Stimulated activated naive CD4-positive, alpha-beta T cell (primary cell): ENCODE measurements around the gene ENGASE.

ENCODE experiments used
- DNase-seq, 6 experiments: peaks; one replicate each; lab custom pipeline; 2025; lab: John Stamatoyannopoulos, UW

ENGASE gene

GRCh38 chr17:79091226-79091670 is 16.6 kb downstream of the ENGASE start:
- no peak for DNase-seq

GRCh38 chr17:79092567-79092966 is 17.9 kb downstream of the ENGASE start:
- DNase-seq = no peak

GRCh38 chr17:79093270-79093669 is 18.6 kb downstream of the ENGASE start:
- no peak for DNase-seq

- no peak for DNase-seq
These were observed 19.6 kb downstream of the ENGASE start for GRCh38 chr17:79094261-79094660.

DNA sequence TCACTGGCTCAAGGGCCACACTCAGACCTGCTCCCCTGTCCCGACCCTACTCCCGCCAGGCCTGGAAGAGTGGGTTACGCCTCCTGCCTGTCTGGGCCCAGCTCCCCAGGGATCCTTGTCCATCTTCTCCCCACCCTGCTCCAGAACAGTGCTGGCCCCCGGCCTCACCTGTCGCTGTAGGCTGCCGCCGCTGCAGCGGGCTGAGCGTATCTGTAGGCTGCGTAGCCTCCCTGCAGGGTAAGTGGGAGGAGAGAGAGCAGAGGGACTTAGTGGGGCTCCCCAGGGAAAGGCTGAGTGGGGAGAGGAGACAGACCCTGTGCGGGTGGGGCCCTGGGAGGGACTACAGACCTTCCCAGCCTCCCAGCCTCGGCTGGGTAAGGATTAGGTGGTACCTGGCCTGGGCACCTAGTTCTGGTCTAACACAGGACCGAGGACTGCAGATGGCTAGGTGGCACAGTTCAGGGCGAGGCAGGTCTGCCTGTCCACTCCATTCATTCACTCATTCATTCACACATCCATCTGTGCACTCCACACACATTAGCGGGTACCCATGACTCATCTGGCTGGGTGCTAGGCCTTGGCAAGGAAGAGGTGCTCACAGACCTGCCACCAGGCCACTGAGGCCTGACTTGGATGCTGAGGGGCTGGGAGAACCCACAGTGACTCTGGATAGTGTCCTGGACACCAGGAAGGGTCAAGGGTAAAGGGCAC is 20.9 kb downstream of the ENGASE start:
- no peak for DNase-seq

- DNase-seq = no peak
These were observed 21.9 kb downstream of the ENGASE start for GRCh38 chr17:79096477-79096876.

DNA sequence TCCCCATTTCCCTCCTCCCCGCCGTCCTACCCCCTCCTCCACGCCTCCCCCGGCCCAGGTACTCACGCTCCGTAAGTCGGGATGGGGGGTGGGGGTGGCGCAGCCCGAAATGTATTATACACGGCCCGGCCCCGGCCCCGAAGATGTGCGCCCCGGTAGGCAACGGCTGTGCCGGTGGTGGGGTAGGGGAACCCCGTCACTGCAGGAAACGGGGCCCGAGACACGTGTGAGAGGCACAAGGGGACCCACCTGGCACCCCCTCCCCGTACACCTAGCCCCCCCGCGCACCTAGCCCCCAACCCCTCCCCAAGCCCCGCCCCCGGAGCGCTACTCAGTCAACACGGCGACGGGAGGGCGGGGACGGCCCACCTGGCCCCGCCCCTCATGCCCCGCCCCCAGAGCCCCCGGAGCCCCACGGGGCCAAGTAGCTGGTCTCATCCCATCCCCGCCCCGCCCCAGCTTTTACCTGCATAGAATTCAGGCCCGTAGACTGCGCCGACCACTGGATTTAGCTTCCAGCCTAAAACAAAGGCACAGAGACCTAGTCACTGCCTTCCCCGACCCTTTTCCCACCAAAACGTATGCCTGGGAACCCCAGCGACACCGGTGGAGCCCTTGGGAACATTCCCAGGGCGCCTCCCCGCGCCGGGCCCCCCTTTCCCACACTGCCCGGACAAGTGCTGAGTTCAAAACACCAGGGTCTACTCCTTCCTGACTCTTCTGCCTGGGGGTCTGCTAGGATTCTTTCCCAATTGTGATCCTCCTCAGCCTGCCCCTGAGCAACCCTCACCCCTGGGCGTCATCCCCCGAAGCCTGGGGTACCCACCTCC is 22.8 kb downstream of the ENGASE start:
- DNase-seq = peak in 1 of 6 experiments; percentile 7

DNA sequence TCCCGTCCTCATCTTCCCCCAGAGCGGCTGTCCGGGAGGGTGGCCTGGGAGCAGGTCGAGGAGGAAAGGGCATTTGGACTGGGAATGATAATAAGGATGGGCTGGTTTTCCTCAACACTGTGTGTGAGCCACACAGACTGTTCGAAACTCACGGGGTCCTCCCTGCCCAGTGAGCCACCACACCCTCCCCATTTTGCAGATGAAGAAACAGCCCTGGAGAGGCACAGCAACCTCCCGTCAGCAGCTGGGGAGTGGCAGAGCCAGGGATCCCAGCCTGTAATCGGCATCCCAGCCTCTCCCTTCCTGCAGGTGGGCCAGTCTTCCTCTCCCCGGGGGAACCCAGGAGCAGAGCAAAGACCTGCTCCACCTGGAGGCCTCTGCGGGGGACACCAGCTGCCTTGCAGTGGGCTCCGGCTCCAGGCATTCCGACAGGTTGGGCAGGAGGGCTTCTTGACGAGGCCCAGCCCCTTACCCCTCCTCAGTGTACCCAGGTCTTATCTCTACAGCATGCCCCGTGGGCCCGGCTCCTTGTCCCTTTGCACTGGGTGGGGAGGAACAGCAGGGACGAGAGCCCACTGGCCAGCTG is 23.8 kb downstream of the ENGASE start:
- DNase-seq = no peak

- no peak for DNase-seq
These were observed 25.8 kb downstream of the ENGASE start for GRCh38 chr17:79100405-79100804.

DNA sequence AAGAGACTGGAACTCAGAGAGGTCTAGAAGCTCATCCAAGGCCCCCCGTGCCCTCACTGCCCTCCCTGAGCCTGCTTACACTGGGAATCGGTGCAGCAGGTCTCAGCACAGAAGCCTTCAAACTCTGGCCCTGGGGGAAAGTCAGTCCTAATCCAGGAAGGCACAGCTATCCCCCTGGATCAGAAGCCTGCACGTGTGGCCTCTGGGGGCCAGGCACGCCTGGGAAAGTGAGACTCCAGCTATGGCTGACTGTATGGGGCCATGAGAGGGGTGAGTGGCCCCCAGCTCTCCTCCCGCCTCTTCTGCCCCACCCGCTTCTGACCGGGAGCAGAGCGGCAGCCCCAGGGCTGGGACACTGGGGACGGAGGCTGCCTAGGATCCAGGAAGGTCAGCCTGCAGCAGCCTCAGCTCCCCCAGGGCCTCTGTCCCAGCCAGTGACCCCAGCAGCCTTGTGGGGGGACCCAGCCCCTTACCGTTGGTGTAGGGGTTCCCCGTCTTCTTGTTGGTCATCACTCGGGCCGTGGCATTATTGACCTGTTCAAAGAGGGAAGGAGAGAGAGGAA is 26.6 kb downstream of the ENGASE start:
- no peak for DNase-seq

DNA sequence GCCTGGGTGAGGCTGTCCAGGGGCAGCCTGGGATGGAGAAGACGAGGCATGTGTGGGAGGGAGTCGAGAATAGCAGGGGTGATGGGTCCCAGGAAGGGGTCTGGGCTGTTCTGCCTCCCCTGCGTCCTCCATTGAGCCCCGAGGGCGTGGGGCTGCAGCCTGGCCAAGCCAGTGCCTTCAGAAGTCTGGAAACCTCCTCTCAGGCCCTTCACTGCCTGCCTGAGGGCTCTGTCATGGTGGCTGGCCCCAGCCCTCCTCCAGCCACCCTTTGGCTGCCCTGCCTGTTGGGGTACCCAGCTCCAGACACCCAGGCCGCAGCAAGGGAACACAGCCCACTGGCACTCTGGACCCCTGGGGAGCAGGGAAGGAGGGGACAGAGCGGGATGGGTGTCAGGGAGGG is 27.6 kb downstream of the ENGASE start:
- no peak for DNase-seq

DNA sequence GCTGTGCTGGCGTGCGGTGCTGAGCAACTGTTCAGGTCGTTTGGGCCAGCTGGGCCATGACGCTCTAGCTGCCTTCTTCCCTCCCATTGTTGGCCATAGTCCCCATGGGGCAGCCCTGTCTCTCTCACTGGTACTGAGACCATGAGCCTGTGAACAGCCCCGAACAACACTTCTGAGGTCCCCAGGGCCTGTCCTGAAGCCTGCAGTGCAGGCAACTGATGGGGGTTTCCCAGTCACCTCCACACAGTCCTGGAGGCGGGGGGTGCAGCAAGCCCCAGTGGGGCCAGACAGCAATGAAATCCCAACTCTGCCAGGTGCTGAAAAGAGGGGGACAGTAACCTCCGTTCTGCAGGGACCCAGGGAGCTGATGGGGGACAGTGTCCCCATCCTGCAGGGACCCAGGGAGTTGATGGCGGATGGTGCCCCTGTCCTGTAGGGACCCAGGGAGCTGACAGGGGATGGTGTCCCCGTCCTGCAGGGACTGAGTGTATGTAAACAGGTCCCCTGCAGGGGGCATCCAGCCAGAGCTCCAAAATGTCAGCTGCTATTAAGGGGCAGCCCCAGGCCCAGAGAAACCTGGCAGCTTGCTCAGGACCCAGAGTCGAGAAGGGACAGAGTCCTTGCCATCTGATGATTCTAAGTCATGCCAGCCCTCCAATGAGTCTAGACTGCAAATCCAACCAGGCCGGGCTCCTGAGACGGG is 30.4 kb downstream of the ENGASE start:
- DNase-seq = no peak

DNA sequence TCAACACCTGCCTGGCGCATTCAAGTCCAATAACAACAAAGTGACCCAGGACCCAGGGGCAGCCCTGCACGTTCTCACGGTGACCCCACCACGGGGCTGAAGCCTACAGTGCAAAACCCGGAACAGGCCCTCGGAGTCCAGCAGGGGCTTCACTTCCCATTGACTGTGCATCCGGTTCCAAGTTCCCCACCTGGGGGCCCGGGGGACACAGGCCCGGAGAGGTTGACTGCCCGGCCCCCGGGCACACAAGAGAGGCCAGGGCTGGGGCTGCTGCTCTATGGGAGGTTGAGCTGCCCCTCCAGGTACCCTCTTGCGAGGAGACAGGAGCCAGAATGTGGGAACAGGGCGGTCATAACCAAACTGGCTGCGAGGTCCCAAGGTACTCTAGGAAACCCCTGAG is 31.3 kb downstream of the ENGASE start:
- no peak for DNase-seq

DNA sequence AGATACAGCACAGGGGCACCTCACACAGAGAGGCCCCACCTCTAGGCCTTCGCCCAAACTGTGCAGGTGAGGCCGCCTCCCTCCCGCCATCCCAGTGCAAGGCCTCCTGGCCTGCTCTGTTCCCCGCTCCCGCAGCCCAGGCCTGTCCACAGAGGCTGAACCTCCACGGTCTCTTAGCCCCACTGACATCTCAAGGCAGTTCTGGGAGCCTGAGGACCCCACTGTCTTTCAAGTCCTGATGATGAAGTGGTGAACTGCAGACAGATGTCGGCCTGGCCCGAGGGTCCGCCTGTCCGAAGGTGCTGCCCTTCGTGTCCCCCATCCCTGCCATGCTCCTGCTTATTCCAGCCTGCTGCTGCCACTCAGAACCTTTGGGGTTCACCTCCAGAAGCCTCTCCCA is 32.3 kb downstream of the ENGASE start:
- no peak for DNase-seq

- no peak for DNase-seq
These were observed 33.0 kb downstream of the ENGASE start for GRCh38 chr17:79107499-79108231.

DNA sequence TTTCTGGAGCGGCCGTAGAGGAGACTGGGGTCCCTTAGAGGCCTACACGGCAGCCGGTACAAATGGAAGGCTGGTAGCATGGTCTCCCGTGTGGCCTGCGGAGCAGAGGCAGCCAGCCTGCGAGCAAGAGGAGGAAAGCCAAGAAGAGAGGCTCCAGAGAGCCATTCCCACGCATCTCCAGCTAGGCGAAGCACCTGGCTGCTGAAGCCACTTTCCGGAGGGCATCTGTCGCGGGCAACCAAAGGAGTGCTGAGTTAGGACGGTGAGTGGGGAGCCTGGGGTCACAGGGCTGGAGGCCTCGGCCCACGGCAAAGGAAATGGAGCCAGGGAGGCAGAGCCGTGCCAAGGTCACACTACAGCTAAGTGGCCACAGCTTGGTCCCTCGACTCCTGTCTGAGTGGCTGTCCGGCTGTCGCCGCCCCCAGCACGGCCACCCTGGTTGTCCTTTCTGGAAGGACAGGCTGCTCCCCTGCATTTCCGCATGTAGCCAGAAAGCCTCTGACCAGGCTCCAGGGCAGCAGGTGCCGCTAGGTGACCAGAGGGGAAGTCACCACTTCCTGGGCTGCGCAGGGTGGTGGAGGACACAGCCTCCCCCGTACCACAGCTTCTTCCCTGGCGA is 33.7 kb downstream of the ENGASE start:
- no peak for DNase-seq

DNA sequence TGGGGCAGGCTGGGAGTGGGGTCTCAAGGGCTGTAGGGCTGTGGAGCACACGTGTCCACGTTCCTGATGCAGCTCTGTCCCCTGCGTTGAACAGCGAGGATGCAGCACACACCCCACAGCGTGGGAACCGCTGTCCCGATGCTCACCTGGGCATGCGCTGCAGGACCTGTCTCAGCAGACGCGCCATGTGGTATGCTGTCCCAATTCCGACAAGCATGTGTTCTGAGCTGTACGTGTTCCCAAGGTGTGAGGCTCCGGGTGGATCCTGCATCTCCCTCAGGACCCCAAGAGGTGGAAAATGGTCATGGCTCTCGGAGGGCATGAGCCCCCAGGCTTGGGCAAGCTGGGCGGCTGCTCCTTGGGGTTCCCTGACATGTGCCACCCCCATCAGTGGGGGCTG is 34.2 kb downstream of the ENGASE start:
- no peak for DNase-seq

DNA sequence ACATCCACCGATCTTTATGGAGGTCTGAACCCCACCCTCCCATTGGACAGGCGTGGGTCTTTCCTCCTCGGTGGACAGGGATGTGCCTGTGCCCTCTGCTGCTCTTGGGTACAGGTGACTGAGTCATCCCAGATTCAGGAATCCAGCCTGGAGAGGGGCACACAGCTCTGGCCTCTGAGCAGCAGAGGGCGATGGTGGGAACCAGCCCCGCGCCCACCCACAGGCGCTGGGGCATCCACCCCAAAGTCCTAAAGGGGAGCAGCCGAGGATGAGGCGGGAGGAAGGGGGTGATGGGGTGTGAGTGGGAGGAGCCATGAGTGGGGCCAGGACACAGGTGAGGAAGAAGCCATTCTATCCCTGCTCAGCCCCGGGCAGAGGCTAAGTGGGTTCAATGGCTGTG is 35.0 kb downstream of the ENGASE start:
- no peak for DNase-seq

DNA sequence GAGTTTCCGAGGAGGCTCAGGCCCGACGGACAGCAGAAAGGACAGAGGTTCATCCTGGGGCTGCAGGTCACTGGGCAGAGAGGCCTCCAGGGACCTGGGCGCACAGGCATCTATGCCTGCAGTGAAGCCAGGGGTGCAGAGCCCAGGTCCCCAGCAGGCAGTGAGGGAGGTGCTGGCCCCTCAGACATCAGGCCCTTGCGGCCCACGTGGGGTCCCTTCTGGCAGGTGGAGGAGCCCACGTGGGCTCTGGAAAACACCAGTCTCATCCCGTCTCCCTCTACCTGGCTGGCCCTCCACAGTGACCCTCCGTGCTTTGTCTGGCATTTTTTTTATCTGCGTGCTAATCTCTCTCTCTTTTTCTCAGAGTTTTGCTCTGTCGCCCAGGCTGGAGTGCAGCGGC is 36.5 kb downstream of the ENGASE start:
- no peak for DNase-seq

- no peak for DNase-seq
These were observed 37.8 kb downstream of the ENGASE start for GRCh38 chr17:79112471-79112870.
